A673 (cell line): ENCODE results near the gene B4GALT6.

Experiments
- CTCF ChIP-seq: fragments of 300-800, 200-600 bp; sonication (generic); conservative IDR thresholded peaks from 2 replicates; pipeline ENCODE4 v1.5.1; 2017; ENCODE audit warnings: low read depth, mild to moderate bottlenecking, antibody characterized with exemption, low read length, moderate library complexity, mixed read lengths
- EZH2 ChIP-seq: fragments of 200-600 bp; sonication (generic); IDR thresholded peaks from 2 replicates; pipeline ENCODE4 v1.6.1; 2017; ENCODE audit warnings: borderline replicate concordance, low read depth, mild to moderate bottlenecking, mixed read lengths, antibody characterized with exemption, low read length; ENCODE audit not compliant: poor library complexity, severe bottlenecking

- TF ChIP-seq CTCF (peak; percentile 25; the same call in 1 of the 2 replicates), EZH2 (no peak)
These were observed 1.0 kb upstream of the B4GALT6 start for GRCh38 chr18:31685097-31686082.
